GM18517 (cell line): ENCODE results near the gene TEX261.

Experiments
- ATAC-seq: cut with Tn5 transposase; IDR thresholded peaks from one replicate; pipeline ENCODE4 v1.9.1; 2021; ENCODE audit warnings: mild to moderate bottlenecking, moderate library complexity; ENCODE audit not compliant: unreplicated experiment

The TEX261 gene

DNA sequence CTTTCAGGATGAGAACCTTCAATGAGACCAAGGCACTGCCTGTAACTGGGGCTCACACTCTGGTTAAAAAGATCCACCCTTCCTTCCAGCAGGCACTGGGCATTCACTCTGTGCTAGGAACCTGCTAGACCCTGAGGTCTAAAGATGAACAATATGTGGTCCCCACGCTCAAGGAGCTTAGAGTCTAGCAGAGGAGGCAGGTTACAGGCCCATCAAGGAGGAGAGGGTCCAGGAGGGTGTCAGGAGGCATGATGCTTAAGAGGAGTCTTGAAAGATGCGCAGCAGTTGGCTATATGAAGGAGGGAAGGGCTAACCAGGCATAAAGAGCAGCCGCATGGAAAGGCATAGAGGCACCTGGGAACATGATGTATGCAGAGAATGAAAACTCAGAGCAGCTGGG is 11.7 kb downstream of the TEX261 start:
- no peak for ATAC-seq

DNA sequence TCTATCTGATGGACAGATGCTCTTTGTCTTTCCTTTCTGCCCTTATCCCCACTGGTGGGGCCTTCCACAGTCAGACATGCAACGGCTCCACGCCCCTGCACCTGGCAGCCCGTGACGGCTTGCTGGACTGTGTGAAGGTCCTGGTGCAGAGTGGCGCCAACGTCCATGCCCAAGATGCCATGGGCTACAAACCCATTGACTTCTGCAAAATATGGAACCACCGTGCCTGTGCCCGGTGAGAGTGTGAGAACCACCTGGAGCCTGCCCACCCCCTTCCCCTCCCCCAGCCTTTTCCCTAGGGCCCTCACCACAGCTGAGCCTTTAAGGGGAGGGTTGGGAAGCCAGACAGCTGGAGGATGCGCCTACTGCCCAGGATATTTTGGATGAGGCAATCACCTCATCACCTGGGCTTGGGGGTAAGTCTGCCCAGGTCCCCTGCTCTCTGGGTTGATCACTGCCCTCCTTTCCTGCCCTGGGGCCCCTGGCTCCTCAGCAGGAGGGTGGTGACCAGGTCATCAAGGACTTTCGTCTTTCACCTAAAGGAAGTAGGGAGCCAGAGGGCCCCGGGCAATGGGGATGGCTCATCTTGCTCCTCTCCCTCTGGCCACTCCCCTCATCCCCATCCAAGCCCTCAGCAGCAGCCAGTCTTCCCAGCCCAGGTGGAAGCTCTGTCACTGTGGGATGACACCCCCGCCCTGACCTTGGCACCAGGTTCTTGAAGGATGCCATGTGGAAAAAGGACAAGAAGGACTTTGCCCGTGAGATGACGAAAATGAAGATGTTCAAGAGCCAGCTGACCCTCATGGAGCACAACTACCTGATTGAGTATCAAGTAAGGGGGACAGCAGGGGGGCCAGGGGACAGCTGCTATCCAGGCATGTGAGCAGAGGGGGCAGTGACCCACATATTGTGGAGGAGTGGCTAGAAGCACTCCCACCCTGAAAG is 12.5 kb downstream of the TEX261 start:
- no peak for ATAC-seq

- ATAC-seq, result no peak
Observed at GRCh38 chr2:70981421-70981820, 13.3 kb downstream of the TEX261 start.

- ATAC-seq, result no peak
Observed at GRCh38 chr2:70979626-70980025, 15.0 kb downstream of the TEX261 start.

GRCh38 chr2:70979180-70979488 is 15.5 kb downstream of the TEX261 start:
- ATAC-seq, result no peak

DNA sequence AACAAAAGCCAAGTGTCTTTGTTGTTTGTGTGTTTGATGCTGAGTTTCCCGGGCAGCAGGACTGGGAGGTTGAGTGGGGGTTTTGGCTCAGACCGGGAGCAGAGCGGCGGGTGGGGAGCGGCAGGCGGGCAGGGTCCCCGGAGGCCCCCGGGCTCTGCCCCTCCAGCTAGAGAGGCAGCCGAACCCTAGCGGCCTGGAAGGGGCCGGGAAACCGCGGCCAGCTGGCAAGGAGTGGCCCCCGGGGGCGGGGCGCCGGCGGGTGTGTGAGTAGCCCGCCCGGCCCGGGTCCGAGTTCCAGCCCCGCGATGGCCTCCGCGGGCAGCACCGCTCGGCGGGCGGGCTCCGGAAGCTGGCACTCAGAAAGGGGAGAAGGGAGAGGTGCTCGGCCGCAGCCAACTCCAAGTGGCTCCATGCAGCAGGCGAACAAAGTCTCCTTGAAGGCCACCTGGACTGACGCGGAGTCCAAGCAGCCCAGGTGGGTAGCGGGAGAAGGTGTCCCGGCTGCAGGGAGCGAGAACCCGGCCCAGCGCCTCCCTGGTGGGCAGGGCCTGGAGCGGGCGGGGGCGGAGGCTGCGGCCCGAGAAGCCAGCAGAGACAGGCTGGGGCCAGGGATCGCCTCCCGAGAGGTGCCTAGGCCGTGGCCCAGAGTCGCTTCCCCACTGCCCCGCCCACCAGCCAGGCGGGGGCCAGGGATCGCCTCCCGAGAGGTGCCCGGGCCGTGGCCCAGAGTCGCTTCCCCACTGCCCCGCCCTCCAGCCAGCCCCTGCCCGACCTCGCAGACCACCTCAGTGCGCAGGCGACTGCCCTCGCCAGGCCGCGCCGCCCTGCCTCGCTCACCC is 16.1 kb downstream of the TEX261 start, which contains the start of gene ANKRD53:
Gene ANKRD53, plus strand, starts transcription at position 290 of the 839 bp plus-strand sequence. Its CDS starts 16 bp downstream, at position 306.
- no peak for ATAC-seq

DNA sequence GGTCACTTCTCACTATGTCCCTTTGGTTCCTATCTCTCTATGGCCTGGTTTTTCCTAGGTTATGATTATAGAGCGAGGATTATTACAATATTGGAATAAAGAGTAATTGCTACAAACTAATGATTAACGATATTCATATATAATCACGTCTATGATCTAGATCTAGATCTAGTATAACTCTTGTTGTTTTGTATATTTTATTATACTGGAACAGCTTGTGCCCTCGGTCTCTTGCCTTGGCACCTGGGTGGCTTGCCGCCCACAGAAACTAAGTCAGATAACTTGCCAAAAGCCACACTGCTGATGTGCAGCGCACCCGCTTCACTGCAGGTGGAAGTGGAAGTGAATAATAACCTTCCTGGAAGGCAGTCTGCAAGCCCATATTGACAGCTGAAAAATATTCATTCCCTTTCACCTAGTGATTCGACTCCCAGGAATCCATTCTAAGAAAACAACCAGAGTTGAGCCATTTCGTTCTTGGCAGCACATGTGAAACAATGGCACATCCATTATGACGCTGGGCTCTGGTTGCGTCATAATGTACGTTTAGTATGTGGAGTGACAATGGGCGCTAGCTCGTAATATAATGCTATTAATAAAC is 17.0 kb downstream of the TEX261 start:
- ATAC-seq, result no peak

- ATAC-seq, result no peak
Observed at GRCh38 chr2:70975237-70975636, 19.4 kb downstream of the TEX261 start.

GRCh38 chr2:70974592-70974991 is 20.1 kb downstream of the TEX261 start:
- no peak for ATAC-seq

DNA sequence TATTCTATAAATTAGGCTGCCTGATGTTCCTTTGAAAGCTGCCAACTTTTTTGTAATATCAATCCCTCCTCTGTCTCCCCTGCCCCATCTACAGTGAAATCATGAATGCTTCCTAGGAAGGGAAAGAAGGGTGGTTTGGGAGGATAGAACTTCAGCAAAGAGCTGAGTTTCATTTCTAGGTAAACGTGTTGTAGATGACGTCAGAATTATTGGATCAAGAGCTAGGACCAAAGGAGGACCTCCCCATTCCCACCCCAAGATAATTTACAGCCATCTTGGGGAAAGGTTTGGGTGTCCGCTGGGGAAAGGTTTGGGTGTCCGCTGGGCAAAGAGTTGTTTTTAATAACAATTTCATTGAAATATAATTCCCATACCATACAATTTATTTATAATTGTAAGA is 27.5 kb downstream of the TEX261 start:
- no peak for ATAC-seq

- no peak for ATAC-seq
Observed at GRCh38 chr2:70966681-70967080, 28.0 kb downstream of the TEX261 start.

GRCh38 chr2:70965506-70965905 is 29.2 kb downstream of the TEX261 start:
- ATAC-seq, result no peak

- peak; percentile 70 for ATAC-seq
Observed at GRCh38 chr2:70964596-70965386, 29.9 kb downstream of the TEX261 start.

GRCh38 chr2:70964133-70964532 is 30.5 kb downstream of the TEX261 start:
- ATAC-seq, result no peak

DNA sequence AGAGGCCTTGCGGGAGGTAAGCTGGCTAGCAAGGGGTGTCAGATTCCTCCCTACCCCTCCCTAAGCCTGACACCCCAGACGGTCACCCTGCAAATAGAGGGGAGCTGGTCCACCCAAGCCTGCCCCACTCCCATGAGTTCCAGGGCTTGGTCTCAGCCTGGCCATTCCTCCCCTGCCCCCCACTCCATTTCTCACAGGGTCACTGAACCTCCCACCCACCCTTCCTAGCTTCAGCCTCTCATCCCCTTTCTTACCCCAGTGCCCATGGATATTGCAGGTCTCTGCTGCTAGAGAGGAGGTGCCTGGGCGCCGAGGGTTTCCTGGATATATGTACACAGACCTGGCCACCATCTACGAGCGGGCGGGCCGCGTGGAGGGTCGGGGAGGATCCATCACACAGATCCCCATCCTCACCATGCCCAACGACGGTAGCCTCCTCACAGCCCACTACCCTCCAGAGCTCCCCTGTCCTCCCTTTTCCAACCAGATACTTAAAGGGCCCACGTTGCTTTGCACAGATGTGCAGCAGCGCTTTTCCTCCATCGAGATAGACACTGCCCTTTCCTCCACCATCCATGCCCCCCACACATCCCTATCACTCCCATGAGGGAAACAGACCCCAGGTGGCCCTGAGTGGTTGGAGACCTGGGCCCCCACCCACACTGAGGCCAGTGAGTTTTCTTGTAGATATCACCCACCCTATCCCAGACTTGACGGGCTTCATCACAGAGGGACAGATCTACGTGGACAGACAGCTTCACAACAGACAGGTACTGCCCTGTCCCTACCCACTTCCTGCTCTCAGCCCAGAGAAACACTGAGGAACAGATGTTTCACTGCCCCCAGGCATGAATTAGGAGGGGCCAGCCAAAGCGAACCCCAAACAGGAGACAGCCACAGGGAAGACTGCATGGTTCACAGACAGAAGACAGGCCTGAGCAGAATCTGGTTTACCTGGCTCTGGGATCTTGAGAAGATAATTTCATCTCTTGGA is 31.5 kb downstream of the TEX261 start:
- ATAC-seq, result no peak

- ATAC-seq, result no peak
Observed at GRCh38 chr2:70962211-70962884, 32.3 kb downstream of the TEX261 start.

DNA sequence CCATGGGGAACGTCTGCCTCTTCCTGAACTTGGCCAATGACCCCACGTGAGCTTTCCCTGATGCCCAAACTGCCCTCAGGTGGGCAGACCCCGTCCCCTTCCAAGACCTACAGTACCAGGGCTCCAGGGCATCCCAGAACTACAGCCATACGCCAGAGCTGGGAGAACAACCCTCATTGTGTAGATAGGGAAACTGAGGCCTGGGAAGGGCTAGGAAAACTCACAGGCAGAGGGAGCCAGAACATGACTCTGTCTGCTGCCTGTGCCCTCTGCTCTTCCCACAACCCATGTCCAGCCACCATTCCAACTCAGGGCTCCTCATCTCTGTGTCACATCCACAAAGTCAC is 33.1 kb downstream of the TEX261 start:
- ATAC-seq, result no peak

DNA sequence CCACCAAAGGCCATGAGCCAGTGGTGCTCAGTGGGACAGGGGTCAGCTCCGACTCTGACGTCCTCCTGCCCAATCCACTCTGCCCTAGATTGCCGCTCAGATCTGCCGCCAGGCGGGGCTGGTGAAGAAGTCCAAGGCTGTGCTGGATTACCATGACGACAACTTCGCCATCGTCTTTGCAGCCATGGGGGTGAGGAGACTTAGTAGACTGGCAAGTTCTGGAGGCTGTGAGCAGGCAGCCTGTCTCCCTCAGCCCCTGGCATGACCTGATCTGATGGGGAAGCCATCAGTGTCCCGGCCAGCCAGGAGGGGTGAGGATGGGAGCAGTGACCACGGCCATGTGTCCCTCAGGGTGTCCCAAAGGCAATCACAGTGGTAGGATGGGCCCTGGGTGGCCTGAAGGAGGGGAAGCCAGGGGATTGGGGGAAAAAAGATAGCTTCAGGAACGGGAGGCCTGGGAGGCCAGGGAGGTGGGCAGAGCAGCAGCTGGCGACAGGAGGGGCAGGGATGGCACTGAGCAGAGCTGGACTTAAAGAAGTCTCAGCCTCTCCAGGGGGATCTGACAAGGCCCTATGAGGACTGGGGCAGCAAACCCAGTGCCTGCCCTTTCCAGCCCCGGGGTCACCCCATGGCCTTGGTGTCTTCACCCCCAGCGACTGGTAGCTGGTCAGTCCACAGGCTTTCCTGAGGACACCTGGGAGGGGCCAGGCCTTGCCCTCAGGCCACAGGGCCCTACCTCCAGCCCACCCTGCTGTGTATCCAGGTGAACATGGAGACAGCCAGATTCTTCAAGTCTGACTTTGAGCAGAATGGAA is 33.6 kb downstream of the TEX261 start:
- no peak for ATAC-seq
